ENCODE measurements around the gene ADSL.

Gene ADSL

GRCh38 chr22:40346185-40347118, at the start of gene ADSL:
ADSL (plus strand) TSS chr22:40346500; CDS start chr22:40346559, 59 bp downstream.
- TF ChIP-seq CTCF (IDR thresholded peaks at IDR 0.05): no peak

GRCh38 chr22:40300316-40300715, 46.0 kb upstream of the ADSL start:
- no peak for TF ChIP-seq CTCF (IDR thresholded peaks at IDR 0.05)

- TF ChIP-seq CTCF (IDR thresholded peaks at IDR 0.05): no peak
These were observed 45.2 kb upstream of the ADSL start for GRCh38 chr22:40300884-40301672.

GRCh38 chr22:40302149-40302548, 44.2 kb upstream of the ADSL start:
- no peak for TF ChIP-seq CTCF (IDR thresholded peaks at IDR 0.05)

GRCh38 chr22:40305625-40306024, 40.7 kb upstream of the ADSL start:
- TF ChIP-seq CTCF (IDR thresholded peaks at IDR 0.05): no peak

GRCh38 chr22:40308999-40309573, 37.2 kb upstream of the ADSL start:
- TF ChIP-seq CTCF (IDR thresholded peaks at IDR 0.05): no peak

- TF ChIP-seq CTCF (IDR thresholded peaks at IDR 0.05): no peak
These were observed 36.7 kb upstream of the ADSL start for GRCh38 chr22:40309631-40310030.
